ES-I3 (cell line): Measurements from ENCODE around the gene BTG4.

ENCODE experiments used
- H3K36me3 ChIP-seq: 2 replicates; pipeline ENCODE4 v1.6.1; 2013; ENCODE audit warnings: mild to moderate bottlenecking, low read length, control low read depth, moderate library complexity; ENCODE audit not compliant: insufficient read depth
- H3K4me1 ChIP-seq: 2 replicates; pipeline ENCODE4 v1.6.1; 2013; ENCODE audit warnings: mild to moderate bottlenecking, control low read depth, low read length; ENCODE audit not compliant: insufficient read depth
- H3K9ac ChIP-seq: 2 replicates; pipeline ENCODE4 v1.6.1; 2013; ENCODE audit warnings: low read depth, mild to moderate bottlenecking, low read length, moderate library complexity
- H3K9me3 ChIP-seq: 2 replicates; pipeline ENCODE4 v1.6.1; 2013; ENCODE audit warnings: mild to moderate bottlenecking, low read length, moderate library complexity; ENCODE audit not compliant: control insufficient read depth, insufficient read depth

The BTG4 gene

DNA sequence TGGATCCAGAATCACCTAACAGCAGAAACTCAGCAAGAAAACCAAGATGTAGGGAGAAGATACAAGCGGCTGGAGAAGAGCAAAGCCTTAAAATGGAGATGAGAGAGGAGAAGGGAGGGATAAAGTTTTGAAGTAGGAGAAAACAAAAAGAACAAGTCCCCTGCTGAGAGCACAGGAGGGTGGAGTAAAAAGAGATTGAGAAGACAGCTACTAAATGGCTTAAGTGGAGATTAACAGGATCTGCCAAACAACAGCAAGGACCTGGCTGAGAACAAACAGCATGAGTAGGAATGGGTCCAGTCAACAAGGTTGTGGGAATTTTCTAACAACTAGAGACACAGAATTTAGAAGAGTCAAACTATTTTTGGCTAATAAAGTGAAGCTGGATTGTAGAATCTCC lies 18.1 kb downstream of the BTG4 start:
- Histone ChIP-seq H3K9ac (no peak overlapping the region), H3K9me3 (no peaks in the 10 kb centered on the region; the same call in 1 of the 2 replicates), H3K4me1 (no peaks in the 10 kb centered on the region), H3K36me3 (no peaks in the 10 kb centered on the region)

DNA sequence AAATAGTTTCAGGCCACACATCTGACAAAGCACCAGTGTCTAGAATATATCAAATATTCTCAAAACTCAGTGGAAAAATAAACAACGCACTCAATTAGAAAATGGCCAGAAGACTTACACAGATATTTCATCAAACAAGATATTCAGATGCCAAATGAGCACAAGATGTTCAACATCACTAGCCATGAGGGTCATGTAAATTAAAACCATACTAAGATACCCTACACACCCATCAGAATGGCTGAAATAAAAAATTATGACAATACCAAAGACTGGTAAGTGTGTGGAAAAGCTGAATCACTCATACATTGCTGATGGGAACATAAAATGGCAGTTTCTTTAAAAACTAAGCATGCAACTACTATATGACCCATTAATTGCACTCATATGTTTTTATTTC lies 21.7 kb downstream of the BTG4 start:
- Histone ChIP-seq H3K4me1 (no peaks in the 10 kb centered on the region), H3K36me3 (no peaks in the 10 kb centered on the region), H3K9me3 (no peaks in the 10 kb centered on the region; the same call in 1 of the 2 replicates), H3K9ac (no peak overlapping the region)

DNA sequence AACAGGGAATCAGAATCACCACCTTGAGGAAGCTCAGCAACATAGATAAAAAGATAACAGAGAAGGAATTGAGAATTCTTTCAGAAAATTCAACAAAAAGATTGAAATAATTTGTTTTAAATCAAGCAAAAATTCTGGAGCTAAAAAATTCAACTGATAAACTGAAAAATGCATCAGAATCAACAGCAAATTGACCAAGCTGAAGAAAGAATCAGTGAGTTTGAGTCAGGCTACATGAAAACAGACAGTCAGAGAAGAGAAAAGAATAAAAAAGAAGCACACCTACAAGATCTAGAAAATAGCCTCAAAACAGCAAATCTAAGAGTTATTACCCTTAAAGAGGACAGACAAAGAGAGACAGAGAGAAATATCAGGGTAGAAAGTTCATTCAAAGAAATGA lies 28.8 kb downstream of the BTG4 start:
- Histone ChIP-seq H3K9me3 (no peaks in the 10 kb centered on the region), H3K9ac (no peak overlapping the region), H3K4me1 (no peaks in the 10 kb centered on the region), H3K36me3 (no peaks in the 10 kb centered on the region)

DNA sequence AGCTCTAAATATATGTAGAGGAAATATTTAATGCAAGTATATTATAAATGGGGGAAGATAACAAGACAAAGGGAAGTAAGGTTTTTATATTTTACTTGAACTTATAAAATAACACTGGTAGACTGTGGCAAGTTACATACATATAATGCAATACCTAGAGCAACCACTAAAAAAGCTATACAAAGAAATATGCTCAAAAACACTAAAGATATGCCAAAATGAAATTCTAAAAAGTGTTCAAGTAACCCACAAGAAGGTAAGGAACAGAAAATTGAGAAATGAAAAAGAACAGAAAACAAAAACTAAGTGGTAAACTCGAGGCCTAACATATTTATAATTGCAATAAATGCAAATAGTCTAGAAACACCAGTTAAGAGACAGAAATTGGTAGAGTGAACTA lies 32.5 kb downstream of the BTG4 start:
- Histone ChIP-seq H3K4me1 (no peaks in the 10 kb centered on the region), H3K36me3 (no peaks in the 10 kb centered on the region), H3K9ac (no peak overlapping the region), H3K9me3 (peaks cover 1% of the 10 kb centered on the region; the same call in 1 of the 2 replicates)

DNA sequence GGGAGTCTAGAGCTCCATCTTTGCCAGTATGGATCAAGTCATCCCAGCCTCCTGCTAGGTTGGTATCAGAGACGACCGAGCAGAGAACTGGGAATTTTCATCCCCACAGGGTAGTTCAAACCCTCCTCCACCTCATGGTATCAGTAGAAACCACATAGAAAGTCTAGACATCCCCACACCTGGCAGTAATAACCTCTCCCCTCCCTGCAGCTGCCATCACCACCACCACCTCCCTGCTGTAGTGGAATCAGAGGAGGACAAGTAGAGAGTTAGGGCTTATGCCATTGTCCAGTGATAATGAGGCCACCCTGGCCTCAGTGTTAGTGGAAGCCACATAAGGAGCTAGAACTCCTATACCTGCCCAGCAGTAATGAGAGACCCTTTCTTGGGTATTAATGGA lies 34.3 kb downstream of the BTG4 start:
- Histone ChIP-seq H3K4me1 (no peaks in the 10 kb centered on the region), H3K9ac (no peak overlapping the region), H3K36me3 (no peaks in the 10 kb centered on the region), H3K9me3 (peaks cover 3% of the 10 kb centered on the region; the same call in 1 of the 2 replicates)

DNA sequence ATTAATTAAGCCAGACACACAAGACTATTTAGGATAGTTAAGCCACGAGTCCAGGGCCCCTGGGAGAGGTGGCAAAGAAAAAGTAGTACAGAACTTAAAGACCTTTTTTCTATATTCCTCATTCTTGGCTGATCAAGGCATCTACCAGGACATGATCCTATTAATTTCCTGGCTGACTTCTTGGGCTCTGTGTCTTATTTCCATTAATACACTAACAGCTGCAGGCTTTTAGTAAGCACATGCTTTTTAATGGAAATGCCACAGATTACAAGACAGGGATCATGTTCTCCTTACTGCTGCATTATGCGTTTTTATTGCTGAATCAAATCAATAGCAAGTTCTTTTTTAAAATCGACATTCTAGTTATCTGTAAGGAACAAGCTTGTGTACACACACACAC lies 35.2 kb downstream of the BTG4 start:
- H3K9me3 ChIP-seq = peaks cover 3% of the 10 kb centered on the region; the same call in 1 of the 2 replicates
- H3K36me3 ChIP-seq = no peaks in the 10 kb centered on the region
- no peak overlapping the region for H3K9ac ChIP-seq
- H3K4me1 ChIP-seq = no peaks in the 10 kb centered on the region

DNA sequence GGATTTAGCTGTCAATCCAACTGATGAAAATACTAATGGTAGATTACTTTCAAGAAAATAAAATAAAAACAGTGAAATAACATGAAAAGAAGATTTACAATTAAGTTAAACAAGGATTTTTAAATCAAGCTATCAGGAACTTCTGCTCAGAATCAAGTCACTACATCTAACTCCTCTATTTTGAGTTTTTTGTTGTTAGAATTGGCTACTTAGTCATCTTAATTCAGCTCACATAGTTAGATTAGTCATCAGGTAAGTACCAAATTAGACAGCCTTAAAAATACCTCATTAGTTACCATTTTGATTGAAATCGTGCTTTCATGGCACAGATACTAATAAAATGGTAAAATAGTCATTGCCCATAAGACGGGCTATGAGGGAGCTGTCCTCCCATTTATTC lies 35.8 kb downstream of the BTG4 start:
- H3K36me3 ChIP-seq = no peaks in the 10 kb centered on the region
- peaks cover 3% of the 10 kb centered on the region; the same call in 1 of the 2 replicates for H3K9me3 ChIP-seq
- no peaks in the 10 kb centered on the region for H3K4me1 ChIP-seq
- no peak overlapping the region for H3K9ac ChIP-seq

DNA sequence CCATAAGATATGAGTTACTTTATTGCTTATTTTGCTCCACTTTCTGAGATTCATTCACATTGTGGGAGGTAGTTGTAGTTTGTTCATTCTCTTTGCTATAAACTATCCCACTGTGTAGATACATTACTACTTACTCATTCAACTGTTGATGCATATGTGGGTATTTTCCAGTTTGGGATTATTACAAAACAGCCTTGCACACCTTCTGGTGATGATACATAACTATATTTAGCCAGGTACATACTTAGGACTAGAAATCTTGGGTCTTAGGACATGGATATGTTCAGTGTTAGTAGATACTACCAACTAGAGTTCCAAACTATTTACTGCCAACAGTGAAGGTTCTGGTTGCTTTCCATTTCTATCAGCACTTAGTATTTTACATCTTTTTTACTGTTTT lies 37.8 kb downstream of the BTG4 start:
- Histone ChIP-seq H3K9me3 (peaks cover 3% of the 10 kb centered on the region; the same call in 1 of the 2 replicates), H3K9ac (no peak overlapping the region), H3K4me1 (no peaks in the 10 kb centered on the region), H3K36me3 (no peaks in the 10 kb centered on the region)

DNA sequence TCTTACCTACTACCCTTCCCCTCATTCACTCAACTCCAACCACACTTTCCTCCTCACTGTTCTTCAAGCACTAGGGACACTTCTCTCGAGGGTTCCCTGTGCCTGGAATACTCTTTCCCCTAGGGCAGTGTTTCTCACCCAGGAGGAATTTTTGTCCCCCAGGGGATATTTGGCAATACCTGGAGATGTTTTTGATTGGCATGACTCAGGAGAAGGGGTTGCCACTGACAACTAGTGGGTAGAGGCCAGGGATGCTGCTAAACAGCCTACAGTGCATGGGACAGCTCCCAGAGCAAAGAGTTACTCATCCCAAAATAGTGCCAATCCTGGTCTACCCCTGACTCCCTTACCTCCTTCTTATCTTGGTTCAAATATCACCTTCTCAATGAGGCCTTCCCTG lies 40.0 kb downstream of the BTG4 start:
- H3K4me1 ChIP-seq = no peaks in the 10 kb centered on the region
- no peaks in the 10 kb centered on the region for H3K36me3 ChIP-seq
- peaks cover 3% of the 10 kb centered on the region; the same call in 1 of the 2 replicates for H3K9me3 ChIP-seq
- no peak overlapping the region for H3K9ac ChIP-seq

DNA sequence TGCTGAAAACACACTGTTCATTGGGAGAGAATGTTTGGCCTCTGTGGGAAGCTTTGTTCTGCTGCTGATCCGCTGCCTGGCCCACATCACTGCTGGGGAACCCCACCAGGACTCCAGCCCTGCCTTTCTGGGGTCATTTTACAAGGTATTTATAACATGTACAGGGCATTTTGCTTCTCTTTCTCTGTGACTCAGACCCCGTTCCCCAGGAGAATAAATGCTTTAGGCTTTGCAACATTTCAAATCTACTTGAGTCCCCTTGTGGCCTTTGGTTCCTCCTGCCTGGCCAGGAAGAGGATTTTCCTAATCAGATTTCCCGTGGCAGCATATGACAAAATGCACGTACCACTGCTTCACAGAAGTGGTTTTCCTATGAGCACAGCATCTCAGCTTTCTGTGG lies 43.0 kb downstream of the BTG4 start:
- Histone ChIP-seq H3K9ac (no peak overlapping the region), H3K4me1 (no peaks in the 10 kb centered on the region), H3K36me3 (no peaks in the 10 kb centered on the region), H3K9me3 (no peaks in the 10 kb centered on the region)

DNA sequence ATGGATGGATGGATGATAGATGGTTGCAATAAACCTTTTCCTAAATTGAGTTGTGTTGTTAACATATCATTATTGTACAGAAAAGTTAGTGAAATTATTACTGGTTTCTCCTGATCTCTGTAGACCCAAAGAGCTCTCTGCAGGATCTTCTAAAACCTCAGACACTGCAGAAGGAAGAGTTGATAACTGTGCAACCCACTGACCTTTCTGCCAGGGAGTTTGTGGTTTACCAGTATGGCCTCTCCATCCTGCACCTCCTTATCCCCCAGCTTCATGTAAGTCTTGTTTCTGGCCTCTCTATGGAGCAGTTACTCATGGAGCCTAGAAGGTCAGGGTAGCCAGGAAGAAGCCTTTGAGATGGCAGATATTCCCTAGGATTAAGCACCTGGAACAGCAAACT lies 45.6 kb downstream of the BTG4 start:
- H3K36me3 ChIP-seq = no peaks in the 10 kb centered on the region
- H3K4me1 ChIP-seq = no peaks in the 10 kb centered on the region
- H3K9ac ChIP-seq = no peak overlapping the region
- no peaks in the 10 kb centered on the region for H3K9me3 ChIP-seq

DNA sequence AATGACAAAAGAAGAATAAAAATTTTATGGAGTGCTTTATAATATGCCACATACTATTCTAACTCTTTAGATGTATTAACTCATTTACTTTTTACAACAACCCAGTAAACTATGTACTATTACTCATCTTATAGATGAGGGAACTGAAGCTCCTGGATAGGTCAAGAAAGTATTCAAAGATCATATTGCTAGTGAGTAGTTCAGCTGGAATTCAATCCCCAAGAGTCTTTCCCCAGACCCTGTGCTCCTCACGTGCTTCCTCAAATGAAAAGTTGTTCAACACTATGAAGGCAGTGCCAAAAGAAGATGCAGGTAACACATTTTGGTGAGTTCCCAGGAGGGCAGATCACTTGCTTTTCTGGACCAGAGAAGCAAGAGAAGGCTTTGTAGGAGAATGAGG lies 46.8 kb downstream of the BTG4 start:
- H3K36me3 ChIP-seq = no peaks in the 10 kb centered on the region
- no peak overlapping the region for H3K9ac ChIP-seq
- no peaks in the 10 kb centered on the region for H3K4me1 ChIP-seq
- no peaks in the 10 kb centered on the region for H3K9me3 ChIP-seq

DNA sequence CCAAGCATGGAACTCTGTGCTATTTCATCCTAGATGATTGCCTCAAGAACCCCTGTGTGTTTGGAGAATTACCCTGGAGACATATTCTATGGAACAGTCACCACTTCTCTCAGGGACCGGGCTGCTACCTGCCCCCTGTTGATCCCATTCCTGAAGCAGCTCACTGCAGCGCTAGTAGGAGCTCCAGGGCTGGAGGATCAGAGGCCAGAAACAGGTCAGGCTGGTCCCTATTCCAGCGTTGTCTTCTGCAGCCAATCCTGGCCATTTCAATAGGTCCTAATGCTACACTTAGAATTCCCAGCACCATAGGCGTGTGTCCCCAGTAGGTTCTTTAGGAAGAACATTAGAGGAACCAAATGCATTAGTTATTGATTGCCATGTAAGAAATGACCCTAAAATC lies 48.9 kb downstream of the BTG4 start:
- Histone ChIP-seq H3K4me1 (no peaks in the 10 kb centered on the region), H3K9me3 (no peaks in the 10 kb centered on the region), H3K36me3 (no peaks in the 10 kb centered on the region), H3K9ac (no peak overlapping the region)

DNA sequence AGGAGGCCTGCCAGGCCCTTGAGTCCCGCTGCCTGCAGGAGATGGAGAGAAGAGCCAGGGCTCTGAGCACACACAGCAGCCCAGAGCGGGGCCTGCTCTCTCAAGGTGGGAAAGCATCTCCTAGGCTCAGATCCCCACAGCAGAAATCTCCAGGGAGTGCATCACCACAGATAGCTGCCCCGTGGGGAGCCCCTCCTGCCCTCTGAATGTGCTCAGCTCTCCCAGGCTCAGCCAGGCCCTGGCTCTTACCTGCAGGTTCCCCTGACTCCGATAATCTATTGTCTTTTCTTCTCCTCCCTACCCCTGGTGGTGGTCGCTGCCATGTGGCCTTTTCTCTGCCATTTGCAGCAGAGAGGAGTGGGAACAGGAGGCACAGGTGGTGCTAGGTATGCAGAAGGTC lies 49.9 kb downstream of the BTG4 start:
- Histone ChIP-seq H3K36me3 (no peaks in the 10 kb centered on the region), H3K4me1 (no peaks in the 10 kb centered on the region), H3K9me3 (no peaks in the 10 kb centered on the region), H3K9ac (no peak overlapping the region)

DNA sequence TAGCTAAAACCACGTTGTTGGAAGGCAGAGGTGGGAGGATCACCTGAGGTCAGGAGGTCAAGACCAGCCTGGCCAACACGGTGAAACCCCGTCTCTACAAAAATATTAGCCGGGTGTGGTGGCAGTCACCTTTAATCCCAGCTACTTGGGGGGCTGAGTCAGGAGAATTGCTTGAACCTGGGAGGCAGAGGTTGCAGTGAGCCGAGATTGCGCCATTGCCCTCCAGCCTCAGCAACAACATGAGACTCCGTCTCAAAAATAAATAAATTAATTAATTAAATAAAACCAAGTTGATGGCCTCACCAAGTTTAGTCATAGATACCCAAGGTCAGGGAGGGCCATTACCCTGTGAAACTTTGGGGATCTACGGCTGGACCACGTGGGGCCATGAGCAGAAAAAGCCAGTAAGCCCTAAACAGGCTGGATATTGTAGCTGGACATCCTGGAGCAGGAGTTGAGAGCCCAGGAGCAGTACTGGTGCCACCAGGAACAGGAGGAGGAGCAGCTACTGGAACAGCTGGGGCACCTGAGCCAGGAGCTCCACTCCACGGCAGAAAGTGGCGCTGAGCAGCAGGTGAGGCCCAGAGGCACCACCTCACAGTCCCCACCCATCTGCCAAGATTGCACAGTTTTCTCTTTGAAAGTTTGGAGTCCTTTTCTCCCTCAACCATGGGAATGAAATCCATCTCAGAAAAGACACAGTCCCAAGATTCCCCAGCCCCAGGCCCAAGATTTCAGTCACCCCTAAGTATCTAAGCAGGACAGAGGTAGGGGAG lies 50.5 kb downstream of the BTG4 start:
- no peaks in the 10 kb centered on the region for H3K36me3 ChIP-seq
- H3K9ac ChIP-seq = no peak overlapping the region
- no peaks in the 10 kb centered on the region for H3K4me1 ChIP-seq
- H3K9me3 ChIP-seq = no peaks in the 10 kb centered on the region
